Measurements from ENCODE around the gene ADGRE2. TPM values are rescaled to one million over a fixed set of nuclear protein-coding genes. Genes with fewer than 3 reads are reported as not detected.

The ADGRE2 gene
- total and polyA plus RNA-seq, 2 of the 4 experiments (the other 2 are of a cell fraction): not detected

DNA sequence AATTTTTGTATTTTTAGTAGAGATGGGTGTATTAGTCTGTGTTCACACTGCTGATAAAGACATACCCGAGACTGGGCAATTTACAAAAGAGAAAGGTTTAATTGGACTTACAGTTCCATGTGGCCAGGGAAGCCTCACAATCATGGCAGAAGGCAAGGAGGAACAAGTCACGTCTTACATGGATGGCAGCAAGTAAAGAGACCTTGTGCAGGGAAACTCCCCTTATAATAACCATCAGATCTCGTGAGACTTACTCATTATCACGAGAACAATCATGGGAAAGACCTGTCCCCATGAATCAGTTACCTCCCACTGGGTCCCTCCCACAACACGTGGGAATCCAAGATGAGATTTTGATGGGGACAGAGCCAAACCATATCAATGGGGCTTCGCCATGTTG, 73.9 kb downstream of the ADGRE2 start:
- Histone ChIP-seq H4K91ac (ENCODE audit: insufficient read depth, low read depth, low read length) (no peak overlapping the region), H2AK5ac (ENCODE audit: low read depth, low read length) (no peak overlapping the region), H3K79me1 (ENCODE audit: low read depth in 1 of 2, low read length in 2 of 2) (no peaks in the 10 kb centered on the region), H2BK20ac (ENCODE audit: low read depth, low read length) (no peak overlapping the region), H2BK120ac (ENCODE audit: low read depth, low read length) (no peak overlapping the region), H2AFZ (replicated peaks; ENCODE audit: low read length, poor library complexity) (no peak overlapping the region), H3K9me3 (ENCODE audit: control insufficient read depth, insufficient read depth, low read length) (peaks cover 2% of the 10 kb centered on the region; the same call in 1 of the 2 replicates), H4K8ac (ENCODE audit: low read depth in 2 of 2, low read length in 2 of 2) (no peak overlapping the region), H2AK9ac (replicated peaks; ENCODE audit: low read depth, low read length, poor library complexity) (no peak overlapping the region), H3K27me3 (ENCODE audit: control insufficient read depth, insufficient read depth, low read length) (no peaks in the 10 kb centered on the region), H4K5ac (ENCODE audit: low read depth, low read length) (no peak overlapping the region), H3K23ac (ENCODE audit: low read depth, low read length) (no peak overlapping the region), H3K14ac (replicated peaks; ENCODE audit: low read depth, low read length) (no peak overlapping the region), H3K4me3 (ENCODE audit: insufficient read depth, low read depth, low read length) (no peak overlapping the region), H2BK15ac (ENCODE audit: low read depth, low read length) (no peak overlapping the region), H3K27ac (ENCODE audit: insufficient read depth, low read length) (no peak overlapping the region), H3K4me2 (ENCODE audit: low read depth, low read length) (no peak overlapping the region), H3K9ac (ENCODE audit: low read depth, low read length) (no peak overlapping the region), H3K4me1 (ENCODE audit: control insufficient read depth, insufficient read depth, low read length) (no peaks in the 10 kb centered on the region), H3K9me1 (ENCODE audit: insufficient read depth, low read length) (peaks cover 2% of the 10 kb centered on the region; the same call in 1 of the 2 replicates), H3K18ac (ENCODE audit: low read depth, low read length) (no peak overlapping the region), H3K36me3 (ENCODE audit: control insufficient read depth, insufficient read depth, low read length) (peaks cover 84% of the 10 kb centered on the region), H4K20me1 (ENCODE audit: insufficient read depth, low read length) (no peaks in the 10 kb centered on the region), H2BK5ac (ENCODE audit: low read depth, low read length, poor library complexity, severe bottlenecking) (no peak overlapping the region), H3K56ac (ENCODE audit: extremely low read depth, insufficient read depth, low read length) (no peak overlapping the region), H3K4ac (ENCODE audit: low read depth, low read length) (no peak overlapping the region)
- DNase-seq: no peak
- TF ChIP-seq MAFK (IDR thresholded peaks at IDR 0.05; ENCODE audit: low read depth, low read length): no peak
- TF ChIP-seq RCOR1 (IDR thresholded peaks at IDR 0.05; ENCODE audit: insufficient replicate concordance, low read length): no peak
- TF ChIP-seq, protein P1, sequence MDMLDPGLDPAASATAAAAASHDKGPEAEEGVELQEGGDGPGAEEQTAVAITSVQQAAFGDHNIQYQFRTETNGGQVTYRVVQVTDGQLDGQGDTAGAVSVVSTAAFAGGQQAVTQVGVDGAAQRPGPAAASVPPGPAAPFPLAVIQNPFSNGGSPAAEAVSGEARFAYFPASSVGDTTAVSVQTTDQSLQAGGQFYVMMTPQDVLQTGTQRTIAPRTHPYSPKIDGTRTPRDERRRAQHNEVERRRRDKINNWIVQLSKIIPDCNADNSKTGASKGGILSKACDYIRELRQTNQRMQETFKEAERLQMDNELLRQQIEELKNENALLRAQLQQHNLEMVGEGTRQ (IDR thresholded peaks at IDR 0.05; ENCODE audit: low read depth, low read length): no peak
- TF ChIP-seq BHLHE40 (IDR thresholded peaks at IDR 0.05; ENCODE audit: low read depth, low read length): no peak
- TF ChIP-seq MXI1 (IDR thresholded peaks at IDR 0.05; ENCODE audit: borderline replicate concordance, low read depth, low read length): no peak
- 83% methylated on average over 1 of the region's 6 CpGs; no CpG with 5 or more reads in 1 of the 2 experiments for WGBS, 2 experiments (ENCODE audit: extremely low coverage in 2 of 2, insufficient read length in 1 of 2)
- dilution Hi-C loops (cut with HindIII; ENCODE audit: low sequenced_read_pairs, unreplicated experiment): no loop called here
- ChIA-PET POLR2A (ENCODE audit: unreplicated experiment) (no interaction called here), CTCF (no interaction called here)
- ATAC-seq (ENCODE audit: low read depth): no peak
- BruUV-seq (replicated peaks): no TSS peak
- in situ Hi-C loops (cut with MboI; ENCODE audit: low sequenced_read_pairs): no loop called here
- intact Hi-C loops (cut with micrococcal nuclease): no loop called here
